ENCODE measurements around the gene COL21A1.

DNA sequence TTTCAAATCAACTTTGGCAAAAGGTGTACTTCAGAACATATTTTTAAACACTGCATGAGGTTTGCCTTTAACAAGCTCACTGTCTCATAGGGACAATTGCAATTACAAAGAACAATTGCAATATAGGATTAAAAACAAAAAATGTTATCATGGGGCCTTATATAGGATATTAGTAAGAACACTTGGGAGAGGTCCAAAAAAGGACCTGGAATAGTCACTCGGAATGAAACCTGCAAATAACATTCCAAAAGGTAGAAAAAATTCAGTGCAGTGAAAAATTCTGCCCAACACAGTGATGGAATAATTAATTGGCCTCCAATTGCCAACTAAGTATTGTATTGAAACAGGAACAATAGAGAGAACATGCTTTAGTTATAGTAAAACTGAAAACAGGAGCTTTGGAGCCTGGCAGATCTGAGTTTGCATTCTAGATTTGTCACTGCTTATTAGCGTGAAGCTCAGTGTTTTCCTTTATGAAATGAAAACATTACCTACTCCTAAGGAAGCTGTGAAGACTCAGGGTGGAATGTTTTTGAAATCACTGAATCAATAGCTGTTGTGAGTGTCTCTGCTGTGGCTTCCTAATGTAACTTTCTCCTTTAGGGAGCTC, 199.3 kb downstream of the COL21A1 start:
- TF ChIP-seq, protein P1, sequence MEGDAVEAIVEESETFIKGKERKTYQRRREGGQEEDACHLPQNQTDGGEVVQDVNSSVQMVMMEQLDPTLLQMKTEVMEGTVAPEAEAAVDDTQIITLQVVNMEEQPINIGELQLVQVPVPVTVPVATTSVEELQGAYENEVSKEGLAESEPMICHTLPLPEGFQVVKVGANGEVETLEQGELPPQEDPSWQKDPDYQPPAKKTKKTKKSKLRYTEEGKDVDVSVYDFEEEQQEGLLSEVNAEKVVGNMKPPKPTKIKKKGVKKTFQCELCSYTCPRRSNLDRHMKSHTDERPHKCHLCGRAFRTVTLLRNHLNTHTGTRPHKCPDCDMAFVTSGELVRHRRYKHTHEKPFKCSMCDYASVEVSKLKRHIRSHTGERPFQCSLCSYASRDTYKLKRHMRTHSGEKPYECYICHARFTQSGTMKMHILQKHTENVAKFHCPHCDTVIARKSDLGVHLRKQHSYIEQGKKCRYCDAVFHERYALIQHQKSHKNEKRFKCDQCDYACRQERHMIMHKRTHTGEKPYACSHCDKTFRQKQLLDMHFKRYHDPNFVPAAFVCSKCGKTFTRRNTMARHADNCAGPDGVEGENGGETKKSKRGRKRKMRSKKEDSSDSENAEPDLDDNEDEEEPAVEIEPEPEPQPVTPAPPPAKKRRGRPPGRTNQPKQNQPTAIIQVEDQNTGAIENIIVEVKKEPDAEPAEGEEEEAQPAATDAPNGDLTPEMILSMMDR (IDR thresholded peaks at IDR 0.05) = no peak
- TF ChIP-seq POLR2AphosphoS5 (IDR thresholded peaks at IDR 0.05) = no peak
- TF ChIP-seq POLR2A (IDR thresholded peaks at IDR 0.05) = no peak
